Body of pancreas (tissue), 4 donors: ENCODE measurements around the gene PHTF1.

Experiments
- POLR2A ChIP-seq, 3 donors: fragments of 450-650 bp; IDR thresholded peaks; one replicate each; pipeline ENCODE4 v1.6.1; 2016; ENCODE audit warnings: antibody characterized with exemption in 3 of 3, mild to moderate bottlenecking in 2 of 3
- TF ChIP-seq, protein P1 (sequence below), 7 experiments: fragments of 450-650 bp in 4 of 7; fragments of 200-600 bp in 3 of 7; sonication (generic) in 3 of 7; IDR thresholded peaks; one replicate each; pipeline ENCODE4 v1.5.1; 2016 to 2019; ENCODE audit warnings: antibody characterized with exemption in 7 of 7

DNA sequence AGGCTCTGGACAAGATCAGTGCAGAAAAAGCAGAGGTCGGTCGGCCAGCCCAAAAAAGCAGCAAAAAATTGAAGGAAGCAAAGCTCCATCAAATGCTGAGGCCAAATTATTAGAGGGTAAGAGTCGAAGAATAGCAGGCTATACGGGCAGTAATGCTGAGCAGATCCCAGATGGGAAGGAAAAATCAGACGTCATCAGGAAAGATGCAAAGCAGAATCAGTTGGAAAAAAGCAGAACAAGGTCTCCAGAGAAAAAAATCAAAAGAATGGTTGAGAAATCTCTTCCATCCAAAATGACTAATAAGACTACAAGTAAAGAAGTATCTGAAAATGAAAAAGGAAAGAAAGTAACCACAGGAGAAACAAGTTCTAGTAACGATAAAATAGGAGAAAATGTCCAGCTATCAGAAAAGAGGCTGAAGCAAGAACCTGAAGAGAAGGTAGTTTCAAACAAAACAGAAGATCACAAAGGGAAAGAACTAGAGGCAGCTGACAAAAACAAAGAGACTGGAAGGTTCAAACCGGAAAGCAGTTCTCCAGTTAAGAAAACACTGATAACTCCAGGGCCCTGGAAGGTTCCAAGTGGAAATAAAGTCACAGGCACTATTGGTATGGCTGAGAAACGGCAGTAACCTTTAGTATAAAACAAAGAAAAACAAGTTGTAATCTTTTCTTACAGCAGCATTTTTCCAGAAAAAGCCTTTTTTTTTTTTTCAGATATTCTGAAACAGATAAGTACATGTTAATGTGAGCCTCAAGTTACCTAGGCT lies 75.7 kb downstream of the PHTF1 start:
- TF ChIP-seq, protein P1, sequence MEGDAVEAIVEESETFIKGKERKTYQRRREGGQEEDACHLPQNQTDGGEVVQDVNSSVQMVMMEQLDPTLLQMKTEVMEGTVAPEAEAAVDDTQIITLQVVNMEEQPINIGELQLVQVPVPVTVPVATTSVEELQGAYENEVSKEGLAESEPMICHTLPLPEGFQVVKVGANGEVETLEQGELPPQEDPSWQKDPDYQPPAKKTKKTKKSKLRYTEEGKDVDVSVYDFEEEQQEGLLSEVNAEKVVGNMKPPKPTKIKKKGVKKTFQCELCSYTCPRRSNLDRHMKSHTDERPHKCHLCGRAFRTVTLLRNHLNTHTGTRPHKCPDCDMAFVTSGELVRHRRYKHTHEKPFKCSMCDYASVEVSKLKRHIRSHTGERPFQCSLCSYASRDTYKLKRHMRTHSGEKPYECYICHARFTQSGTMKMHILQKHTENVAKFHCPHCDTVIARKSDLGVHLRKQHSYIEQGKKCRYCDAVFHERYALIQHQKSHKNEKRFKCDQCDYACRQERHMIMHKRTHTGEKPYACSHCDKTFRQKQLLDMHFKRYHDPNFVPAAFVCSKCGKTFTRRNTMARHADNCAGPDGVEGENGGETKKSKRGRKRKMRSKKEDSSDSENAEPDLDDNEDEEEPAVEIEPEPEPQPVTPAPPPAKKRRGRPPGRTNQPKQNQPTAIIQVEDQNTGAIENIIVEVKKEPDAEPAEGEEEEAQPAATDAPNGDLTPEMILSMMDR (IDR thresholded peaks at IDR 0.05) = no peak
- TF ChIP-seq POLR2A (IDR thresholded peaks at IDR 0.05) = no peak
